Neural progenitor cell (in vitro differentiated cells): ENCODE measurements around the gene ATRN.

Source experiments
- CTCF ChIP-seq: fragments of 200-600 bp; sonication (generic); IDR thresholded peaks from 2 replicates; pipeline ENCODE4 v1.5.1; 2017; ENCODE audit warnings: antibody characterized with exemption, mild to moderate bottlenecking
- EZH2 ChIP-seq: fragments of 200-600 bp; sonication (generic); IDR thresholded peaks from 2 replicates; pipeline ENCODE4 v1.6.1; 2017; ENCODE audit warnings: antibody characterized with exemption, mild to moderate bottlenecking, moderate library complexity

- TF ChIP-seq CTCF = no peak
- no peak for TF ChIP-seq EZH2
These were observed 187.3 kb downstream of the ATRN start for GRCh38 chr20:3658019-3658715.
